ENCODE measurements around the gene APOBEC4. TPM values are rescaled to one million over a fixed set of nuclear protein-coding genes. Genes with fewer than 3 reads are reported as not detected.

APOBEC4 gene
- total RNA-seq (not detected), polyA plus RNA-seq (ENCODE audit: insufficient read depth in 1 of 8, insufficient read length in 8 of 8, low replicate concordance in 1 of 8) (not detected)
- long read RNA-seq, donor 1: 0 reads
- long read RNA-seq, donor 2: 0 reads
- long read RNA-seq, donor 3: 0 reads
- long read RNA-seq, donor 4: 0 reads
- long read RNA-seq, donor 5, partial matches to known transcripts: 62 of 62 reads
- long read RNA-seq, donor 5, other reads (novel, unspliced or antisense): 0 of 62 reads
- long read RNA-seq, donor 6: 0 reads
- long read RNA-seq, donor 7: 0 reads
- long read RNA-seq, donor 8: 0 reads
- long read RNA-seq, donor 9: 0 reads
- long read RNA-seq, donor 10: 0 reads
- long read RNA-seq, donor 11: 0 reads

DNA sequence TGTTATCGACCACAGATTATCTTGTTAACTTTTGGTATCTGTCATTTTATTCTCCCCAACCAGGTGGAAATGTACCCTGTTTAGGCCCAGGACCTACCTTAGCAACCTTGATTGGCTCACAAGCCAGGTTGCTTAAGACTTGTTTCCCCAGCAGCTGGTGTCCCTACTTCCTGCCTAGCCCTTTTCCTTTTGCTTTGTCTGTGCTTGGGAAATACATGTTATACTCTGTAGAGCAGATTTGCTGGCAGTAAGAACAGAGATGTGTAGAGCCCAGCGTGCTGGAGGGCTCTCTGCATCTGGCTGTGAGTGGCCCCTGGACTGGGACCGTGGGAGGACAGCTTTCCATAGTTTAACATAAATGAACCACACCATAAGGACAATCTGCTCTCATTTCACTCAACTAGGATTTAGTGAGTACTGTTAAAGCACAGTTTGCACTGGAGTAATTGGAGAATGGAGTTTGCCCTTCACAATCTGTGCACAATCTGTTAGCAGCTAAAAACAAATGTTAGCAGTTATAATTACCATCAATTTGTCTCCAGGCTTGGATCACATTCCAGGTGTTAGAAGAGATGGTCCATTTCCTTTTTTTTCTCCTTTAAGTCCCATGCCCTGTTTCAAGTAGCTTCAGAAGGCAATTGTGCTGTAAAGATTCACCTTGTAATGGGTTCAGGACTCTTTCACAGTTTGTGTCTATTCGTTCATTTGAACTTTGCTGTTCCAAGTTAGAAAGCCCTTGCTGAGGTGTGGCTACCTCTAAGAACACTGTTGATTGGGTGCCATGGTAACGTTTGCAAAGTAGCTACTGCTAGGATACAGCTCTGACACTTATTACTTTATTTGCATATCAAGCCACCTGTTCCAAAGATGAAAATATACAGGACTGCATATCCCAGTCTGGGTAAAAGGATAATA is at the start of gene APOBEC4:
TSS of gene APOBEC4 (minus strand) at position 770 of the 915 bp plus-strand sequence. CDS start 4,535 bp downstream, outside the sequence.
- Histone ChIP-seq H3K4me1 (ENCODE audit: control insufficient read depth, insufficient read depth, low read length) (peaks cover 4% of the 10 kb centered on the region), H3K36me3 (ENCODE audit: control insufficient read depth, insufficient read depth, low read length) (no peaks in the 10 kb centered on the region), H3K9me3 (replicated peaks; ENCODE audit: control insufficient read depth, low read depth, low read length) (no peaks in the 10 kb centered on the region), H3K4me3 (ENCODE audit: low read length) (no peak within 1 kb of the TSS), H3K27me3 (ENCODE audit: control insufficient read depth, insufficient read depth, low read length) (no peaks in the 10 kb centered on the region), H3K27ac (ENCODE audit: low read length) (no peak within 1 kb of the TSS)
- WGBS (ENCODE audit: insufficient coverage): no CpG with 5 or more reads among the region's 5 CpGs
- DNase-seq: no peak

GRCh38 chr1:183702813-183703198 is 49.7 kb upstream of the APOBEC4 start:
- Histone ChIP-seq H3K4me3 (ENCODE audit: low read length) (no peak overlapping the region), H3K27ac (ENCODE audit: low read length) (no peak overlapping the region), H3K27me3 (ENCODE audit: control insufficient read depth, insufficient read depth, low read length) (no peaks in the 10 kb centered on the region), H3K4me1 (ENCODE audit: control insufficient read depth, insufficient read depth, low read length) (no peaks in the 10 kb centered on the region), H3K36me3 (ENCODE audit: control insufficient read depth, insufficient read depth, low read length) (no peaks in the 10 kb centered on the region), H3K9me3 (replicated peaks; ENCODE audit: control insufficient read depth, low read depth, low read length) (no peaks in the 10 kb centered on the region)
- 94% methylated on average over 7 of the region's 9 CpGs for WGBS (ENCODE audit: insufficient coverage)
- no peak for DNase-seq

- Histone ChIP-seq H3K27ac (ENCODE audit: low read length) (no peak overlapping the region), H3K9me3 (replicated peaks; ENCODE audit: control insufficient read depth, low read depth, low read length) (no peaks in the 10 kb centered on the region), H3K27me3 (ENCODE audit: control insufficient read depth, insufficient read depth, low read length) (no peaks in the 10 kb centered on the region), H3K4me1 (ENCODE audit: control insufficient read depth, insufficient read depth, low read length) (no peaks in the 10 kb centered on the region), H3K36me3 (ENCODE audit: control insufficient read depth, insufficient read depth, low read length) (no peaks in the 10 kb centered on the region), H3K4me3 (ENCODE audit: low read length) (no peak overlapping the region)
- DNase-seq: no peak
- 88% methylated on average over 4 of the region's 7 CpGs for WGBS (ENCODE audit: insufficient coverage)
Observed at GRCh38 chr1:183702087-183702812, 49.1 kb upstream of the APOBEC4 start.

- 54% methylated on average over 2 of the region's 4 CpGs for WGBS (ENCODE audit: insufficient coverage)
- Histone ChIP-seq H3K27ac (ENCODE audit: low read length) (no peak overlapping the region), H3K4me3 (ENCODE audit: low read length) (no peak overlapping the region), H3K36me3 (ENCODE audit: control insufficient read depth, insufficient read depth, low read length) (no peaks in the 10 kb centered on the region), H3K9me3 (replicated peaks; ENCODE audit: control insufficient read depth, low read depth, low read length) (no peaks in the 10 kb centered on the region), H3K27me3 (ENCODE audit: control insufficient read depth, insufficient read depth, low read length) (no peaks in the 10 kb centered on the region), H3K4me1 (ENCODE audit: control insufficient read depth, insufficient read depth, low read length) (no peaks in the 10 kb centered on the region)
- DNase-seq: no peak
Observed at GRCh38 chr1:183699616-183700160, 46.6 kb upstream of the APOBEC4 start.

GRCh38 chr1:183697814-183698590 is 44.9 kb upstream of the APOBEC4 start:
- Histone ChIP-seq H3K27me3 (ENCODE audit: control insufficient read depth, insufficient read depth, low read length) (no peaks in the 10 kb centered on the region), H3K36me3 (ENCODE audit: control insufficient read depth, insufficient read depth, low read length) (no peaks in the 10 kb centered on the region), H3K27ac (ENCODE audit: low read length) (no peak overlapping the region), H3K9me3 (replicated peaks; ENCODE audit: control insufficient read depth, low read depth, low read length) (no peaks in the 10 kb centered on the region), H3K4me1 (ENCODE audit: control insufficient read depth, insufficient read depth, low read length) (peaks cover 5% of the 10 kb centered on the region), H3K4me3 (ENCODE audit: low read length) (no peak overlapping the region)
- peak; percentile 19 for DNase-seq
- WGBS (ENCODE audit: insufficient coverage): 83% methylated on average over 2 of the region's 3 CpGs

DNA sequence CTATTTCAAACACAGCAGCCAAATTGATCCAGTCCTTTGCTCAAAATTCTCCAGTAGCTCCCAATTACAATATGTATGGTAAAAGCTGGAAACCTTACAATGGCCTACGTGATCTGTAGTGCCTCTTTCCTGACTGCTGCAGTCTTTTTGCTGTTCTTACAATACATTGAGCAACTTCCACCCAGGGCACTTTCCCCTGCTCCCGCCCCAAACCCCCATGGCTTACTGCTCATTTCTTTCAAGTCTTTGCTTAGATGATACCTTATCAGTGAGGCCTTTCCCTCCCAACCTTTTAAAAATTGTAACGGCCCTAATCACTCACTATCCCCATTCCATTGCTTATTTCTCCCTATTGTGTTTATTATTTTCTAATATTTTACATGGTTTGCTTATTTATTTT is 43.9 kb upstream of the APOBEC4 start:
- H3K4me1 ChIP-seq (ENCODE audit: control insufficient read depth, insufficient read depth, low read length): peaks cover 5% of the 10 kb centered on the region
- no peak for DNase-seq
- WGBS (ENCODE audit: insufficient coverage): 81% methylated on average over 2 of the region's 3 CpGs
- no peaks in the 10 kb centered on the region for H3K9me3 ChIP-seq (replicated peaks; ENCODE audit: control insufficient read depth, low read depth, low read length)
- H3K27ac ChIP-seq (ENCODE audit: low read length): no peak overlapping the region
- no peak overlapping the region for H3K4me3 ChIP-seq (ENCODE audit: low read length)
- no peaks in the 10 kb centered on the region for H3K27me3 ChIP-seq (ENCODE audit: control insufficient read depth, insufficient read depth, low read length)
- H3K36me3 ChIP-seq (ENCODE audit: control insufficient read depth, insufficient read depth, low read length): no peaks in the 10 kb centered on the region

GRCh38 chr1:183694755-183695154 is 41.6 kb upstream of the APOBEC4 start:
- Histone ChIP-seq H3K36me3 (ENCODE audit: control insufficient read depth, insufficient read depth, low read length) (no peaks in the 10 kb centered on the region), H3K9me3 (replicated peaks; ENCODE audit: control insufficient read depth, low read depth, low read length) (no peaks in the 10 kb centered on the region), H3K4me1 (ENCODE audit: control insufficient read depth, insufficient read depth, low read length) (peaks cover 5% of the 10 kb centered on the region), H3K27ac (ENCODE audit: low read length) (peak overlapping the region; percentile 73), H3K4me3 (ENCODE audit: low read length) (no peak overlapping the region), H3K27me3 (ENCODE audit: control insufficient read depth, insufficient read depth, low read length) (no peaks in the 10 kb centered on the region)
- peak; percentile 92 for DNase-seq

DNA sequence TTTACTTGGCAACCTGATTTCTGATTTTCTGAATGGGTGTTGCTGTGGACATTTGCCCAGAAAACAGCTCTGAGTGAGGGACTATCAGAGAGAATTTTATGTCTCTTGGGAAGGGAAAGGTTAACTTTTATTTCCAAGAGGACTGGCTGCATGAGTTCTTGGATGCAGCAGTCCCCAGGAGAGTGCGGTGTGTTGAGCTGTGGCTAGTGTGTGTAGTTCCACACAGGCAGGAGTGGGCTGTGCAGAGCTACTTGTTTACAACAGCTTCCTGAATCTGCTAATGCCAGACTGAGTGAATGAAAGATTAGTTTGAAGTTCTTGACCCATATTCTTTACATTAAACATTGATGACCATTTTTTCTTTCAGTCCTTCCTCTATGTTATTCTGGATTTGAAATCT is 41.0 kb upstream of the APOBEC4 start:
- Histone ChIP-seq H3K9me3 (replicated peaks; ENCODE audit: control insufficient read depth, low read depth, low read length) (no peaks in the 10 kb centered on the region), H3K4me1 (ENCODE audit: control insufficient read depth, insufficient read depth, low read length) (peaks cover 5% of the 10 kb centered on the region), H3K27me3 (ENCODE audit: control insufficient read depth, insufficient read depth, low read length) (no peaks in the 10 kb centered on the region), H3K4me3 (ENCODE audit: low read length) (no peak overlapping the region), H3K36me3 (ENCODE audit: control insufficient read depth, insufficient read depth, low read length) (no peaks in the 10 kb centered on the region), H3K27ac (ENCODE audit: low read length) (peak overlapping the region; percentile 73)
- peak; percentile 71 for DNase-seq
- WGBS (ENCODE audit: insufficient coverage): 13% methylated on average over 1 of the region's 1 CpG

DNA sequence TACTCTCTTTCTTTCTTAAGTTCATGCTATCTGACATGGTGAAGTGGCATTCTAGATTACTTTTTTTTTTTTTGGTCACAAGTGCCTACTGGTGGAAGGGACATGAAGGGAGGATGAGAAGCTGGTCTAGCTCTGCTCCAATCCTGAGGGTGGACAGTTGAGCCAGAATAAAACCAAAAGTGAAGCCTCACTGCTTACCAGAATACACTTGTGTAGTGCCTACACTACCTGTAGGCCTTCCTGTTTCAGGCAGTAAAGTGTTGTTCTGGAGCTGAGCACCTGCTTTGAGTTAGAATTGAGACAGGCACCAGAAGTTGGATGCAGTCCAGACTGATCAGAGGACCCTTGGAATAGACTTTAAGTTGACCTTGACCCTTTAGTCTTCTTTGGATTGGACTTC is 40.4 kb upstream of the APOBEC4 start:
- peak overlapping the region; percentile 73 for H3K27ac ChIP-seq (ENCODE audit: low read length)

More for the DNA sequence above, 40.4 kb upstream of the APOBEC4 start:
- Histone ChIP-seq H3K4me3 (ENCODE audit: low read length) (no peak overlapping the region), H3K27me3 (ENCODE audit: control insufficient read depth, insufficient read depth, low read length) (no peaks in the 10 kb centered on the region), H3K9me3 (replicated peaks; ENCODE audit: control insufficient read depth, low read depth, low read length) (no peaks in the 10 kb centered on the region), H3K36me3 (ENCODE audit: control insufficient read depth, insufficient read depth, low read length) (no peaks in the 10 kb centered on the region), H3K4me1 (ENCODE audit: control insufficient read depth, insufficient read depth, low read length) (peaks cover 5% of the 10 kb centered on the region)
- peak; percentile 11 for DNase-seq

Data from muscle of leg (tissue), 16 donors.